ENCODE results near the gene SPACA4. TPM values are rescaled to one million over a fixed set of nuclear protein-coding genes. Genes with fewer than 3 reads are reported as not detected.
A peak's percentile ranks its signal among the peaks of the same experiment; 100 is the strongest.

The SPACA4 gene
- total RNA-seq, 1 experiment from 2014 or later: not detected

DNA sequence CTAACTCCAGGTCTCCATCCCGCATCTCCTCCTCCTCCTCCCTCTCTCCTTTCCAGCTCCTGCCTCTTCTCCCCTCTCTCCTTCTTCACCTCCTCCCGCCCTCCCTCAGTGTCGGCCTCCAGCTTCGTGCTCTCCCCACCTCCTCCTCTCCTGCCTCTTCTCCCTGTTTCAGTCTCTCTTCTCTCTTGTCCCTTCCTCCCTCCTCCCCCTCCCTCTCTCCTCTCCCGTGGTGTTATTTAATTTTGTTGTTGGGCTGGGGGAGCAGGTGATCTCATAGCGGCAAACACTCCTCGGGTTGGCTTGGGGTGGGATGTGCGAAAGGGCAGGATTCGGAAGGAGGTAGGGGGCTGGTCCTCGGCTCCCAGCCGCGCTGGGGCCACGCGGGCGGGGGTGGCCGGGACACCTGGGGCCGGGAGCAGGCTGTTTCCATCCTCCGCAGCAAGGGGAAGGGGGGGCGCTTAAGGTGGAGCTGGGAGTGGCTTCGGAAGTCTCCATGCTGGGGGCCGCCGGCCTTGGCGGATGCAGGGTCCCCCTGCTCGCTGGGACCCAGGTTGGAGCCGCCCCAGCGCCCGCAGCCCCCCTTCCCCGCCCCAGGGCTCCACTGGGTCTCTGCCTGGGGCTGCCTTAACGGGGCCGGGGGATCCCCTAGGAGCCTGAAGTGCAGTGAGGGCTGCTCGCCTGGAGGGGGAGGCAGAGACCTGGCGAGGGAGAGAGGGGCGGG is 39.6 kb downstream of the SPACA4 start, which contains the start of gene CA11 (continued):
- TF ChIP-seq, protein P1, sequence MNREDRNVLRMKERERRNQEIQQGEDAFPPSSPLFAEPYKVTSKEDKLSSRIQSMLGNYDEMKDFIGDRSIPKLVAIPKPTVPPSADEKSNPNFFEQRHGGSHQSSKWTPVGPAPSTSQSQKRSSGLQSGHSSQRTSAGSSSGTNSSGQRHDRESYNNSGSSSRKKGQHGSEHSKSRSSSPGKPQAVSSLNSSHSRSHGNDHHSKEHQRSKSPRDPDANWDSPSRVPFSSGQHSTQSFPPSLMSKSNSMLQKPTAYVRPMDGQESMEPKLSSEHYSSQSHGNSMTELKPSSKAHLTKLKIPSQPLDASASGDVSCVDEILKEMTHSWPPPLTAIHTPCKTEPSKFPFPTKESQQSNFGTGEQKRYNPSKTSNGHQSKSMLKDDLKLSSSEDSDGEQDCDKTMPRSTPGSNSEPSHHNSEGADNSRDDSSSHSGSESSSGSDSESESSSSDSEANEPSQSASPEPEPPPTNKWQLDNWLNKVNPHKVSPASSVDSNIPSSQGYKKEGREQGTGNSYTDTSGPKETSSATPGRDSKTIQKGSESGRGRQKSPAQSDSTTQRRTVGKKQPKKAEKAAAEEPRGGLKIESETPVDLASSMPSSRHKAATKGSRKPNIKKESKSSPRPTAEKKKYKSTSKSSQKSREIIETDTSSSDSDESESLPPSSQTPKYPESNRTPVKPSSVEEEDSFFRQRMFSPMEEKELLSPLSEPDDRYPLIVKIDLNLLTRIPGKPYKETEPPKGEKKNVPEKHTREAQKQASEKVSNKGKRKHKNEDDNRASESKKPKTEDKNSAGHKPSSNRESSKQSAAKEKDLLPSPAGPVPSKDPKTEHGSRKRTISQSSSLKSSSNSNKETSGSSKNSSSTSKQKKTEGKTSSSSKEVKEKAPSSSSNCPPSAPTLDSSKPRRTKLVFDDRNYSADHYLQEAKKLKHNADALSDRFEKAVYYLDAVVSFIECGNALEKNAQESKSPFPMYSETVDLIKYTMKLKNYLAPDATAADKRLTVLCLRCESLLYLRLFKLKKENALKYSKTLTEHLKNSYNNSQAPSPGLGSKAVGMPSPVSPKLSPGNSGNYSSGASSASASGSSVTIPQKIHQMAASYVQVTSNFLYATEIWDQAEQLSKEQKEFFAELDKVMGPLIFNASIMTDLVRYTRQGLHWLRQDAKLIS (CRISPR knock-in tag; IDR thresholded peaks at IDR 0.05; ENCODE audit: borderline replicate concordance): peak; percentile 72; the same call in 1 of the 2 replicates
- TF ChIP-seq ZNF416 (CRISPR knock-in tag; IDR thresholded peaks at IDR 0.05) (0 out of 2 replicates have a peak, but pooled peaks have one; percentile 24), GTF2I (CRISPR knock-in tag; conservative IDR thresholded peaks at IDR 0.05) (no peak), ZBTB43 (CRISPR knock-in tag; IDR thresholded peaks at IDR 0.05) (0 out of 2 replicates have a peak, but pooled peaks have one; percentile 33), ZNF232 (CRISPR knock-in tag; IDR thresholded peaks at IDR 0.05) (0 out of 2 replicates have a peak, but pooled peaks have one; percentile 48), ZNF512 (CRISPR knock-in tag; IDR thresholded peaks at IDR 0.05; ENCODE audit: borderline replicate concordance) (no peak), SOX15 (CRISPR knock-in tag; IDR thresholded peaks at IDR 0.05) (no peak), FOXK1 (CRISPR knock-in tag; IDR thresholded peaks at IDR 0.05) (peak; percentile 61; the same call in 1 of the 2 replicates)
- TF ChIP-seq, protein P2, sequence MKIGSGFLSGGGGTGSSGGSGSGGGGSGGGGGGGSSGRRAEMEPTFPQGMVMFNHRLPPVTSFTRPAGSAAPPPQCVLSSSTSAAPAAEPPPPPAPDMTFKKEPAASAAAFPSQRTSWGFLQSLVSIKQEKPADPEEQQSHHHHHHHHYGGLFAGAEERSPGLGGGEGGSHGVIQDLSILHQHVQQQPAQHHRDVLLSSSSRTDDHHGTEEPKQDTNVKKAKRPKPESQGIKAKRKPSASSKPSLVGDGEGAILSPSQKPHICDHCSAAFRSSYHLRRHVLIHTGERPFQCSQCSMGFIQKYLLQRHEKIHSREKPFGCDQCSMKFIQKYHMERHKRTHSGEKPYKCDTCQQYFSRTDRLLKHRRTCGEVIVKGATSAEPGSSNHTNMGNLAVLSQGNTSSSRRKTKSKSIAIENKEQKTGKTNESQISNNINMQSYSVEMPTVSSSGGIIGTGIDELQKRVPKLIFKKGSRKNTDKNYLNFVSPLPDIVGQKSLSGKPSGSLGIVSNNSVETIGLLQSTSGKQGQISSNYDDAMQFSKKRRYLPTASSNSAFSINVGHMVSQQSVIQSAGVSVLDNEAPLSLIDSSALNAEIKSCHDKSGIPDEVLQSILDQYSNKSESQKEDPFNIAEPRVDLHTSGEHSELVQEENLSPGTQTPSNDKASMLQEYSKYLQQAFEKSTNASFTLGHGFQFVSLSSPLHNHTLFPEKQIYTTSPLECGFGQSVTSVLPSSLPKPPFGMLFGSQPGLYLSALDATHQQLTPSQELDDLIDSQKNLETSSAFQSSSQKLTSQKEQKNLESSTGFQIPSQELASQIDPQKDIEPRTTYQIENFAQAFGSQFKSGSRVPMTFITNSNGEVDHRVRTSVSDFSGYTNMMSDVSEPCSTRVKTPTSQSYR (CRISPR knock-in tag; IDR thresholded peaks at IDR 0.05): 0 out of 2 replicates have a peak, but pooled peaks have one; percentile 22
- TF ChIP-seq, protein P3, sequence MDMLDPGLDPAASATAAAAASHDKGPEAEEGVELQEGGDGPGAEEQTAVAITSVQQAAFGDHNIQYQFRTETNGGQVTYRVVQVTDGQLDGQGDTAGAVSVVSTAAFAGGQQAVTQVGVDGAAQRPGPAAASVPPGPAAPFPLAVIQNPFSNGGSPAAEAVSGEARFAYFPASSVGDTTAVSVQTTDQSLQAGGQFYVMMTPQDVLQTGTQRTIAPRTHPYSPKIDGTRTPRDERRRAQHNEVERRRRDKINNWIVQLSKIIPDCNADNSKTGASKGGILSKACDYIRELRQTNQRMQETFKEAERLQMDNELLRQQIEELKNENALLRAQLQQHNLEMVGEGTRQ (CRISPR knock-in tag; IDR thresholded peaks at IDR 0.05): 0 out of 2 replicates have a peak, but pooled peaks have one; percentile 4

GRCh38 chr19:48646722-48647216 is 40.2 kb downstream of the SPACA4 start:
- H3K27ac Mint-ChIP-seq: no peak overlapping the region

More at GRCh38 chr19:48646722-48647216, 40.2 kb downstream of the SPACA4 start:
- ChIA-PET CTCF (interaction anchor here (1.4 to 2.4 kb wide), 8 partner anchors 10 to 196 kb away, joined by 5 to 41 read pairs (median 10); partner anchors contain the start of genes DBP, FUT2 and RASIP1), POLR2A (interaction anchor here (0.5 to 0.9 kb wide), 3 partner anchors 141 to 782 kb away, joined by 3 to 4 read pairs (median 3); no protein-coding TSS in a partner anchor)
- ATAC-seq: no peak
- peaks cover 9% of the 10 kb centered on the region for H3K4me1 Mint-ChIP-seq
- H3K9me3 Mint-ChIP-seq: peaks cover 5% of the 10 kb centered on the region
- no peaks in the 10 kb centered on the region for H3K36me3 Mint-ChIP-seq
- TF ChIP-seq CREB1 (CRISPR knock-in tag; IDR thresholded peaks at IDR 0.05) (0 out of 2 replicates have a peak, but pooled peaks have one; percentile 19), ZNF121 (CRISPR knock-in tag; IDR thresholded peaks at IDR 0.05) (peak; percentile 18), ZNF232 (CRISPR knock-in tag; IDR thresholded peaks at IDR 0.05) (no peak), ZNF263 (CRISPR knock-in tag; IDR thresholded peaks at IDR 0.05; ENCODE audit: low read depth) (peak; percentile 66; the same call in 1 of the 2 replicates), ATF3 (CRISPR knock-in tag; conservative IDR thresholded peaks at IDR 0.05) (no peak), SP1 (CRISPR knock-in tag; conservative IDR thresholded peaks at IDR 0.05) (peak; percentile 73)
- H3K4me3 Mint-ChIP-seq: peak overlapping the region; percentile 85
- no peaks in the 10 kb centered on the region; the same call in 1 of the 2 replicates for H3K27me3 Mint-ChIP-seq (ENCODE audit: low read depth)
- no peak for DNase-seq (ENCODE audit: low spot score)
